Neural progenitor cell (in vitro differentiated cells): Measurements from ENCODE around the gene UBR4. TPM values are rescaled to one million over a fixed set of nuclear protein-coding genes. Genes with fewer than 3 reads are reported as not detected.

Experiments
- DNase-seq: peaks from one replicate; pipeline ENCODE4 v3.0.0-alpha.2; 2016; ENCODE audit warnings: low spot score
- H2AFZ ChIP-seq: fragments of 200-600 bp; sonication (generic); replicated peaks from 2 replicates; pipeline ENCODE4 v1.6.1; 2016; ENCODE audit warnings: antibody characterized with exemption
- H3F3A ChIP-seq: fragments of 200-600 bp; sonication (generic); 2 replicates; pipeline ENCODE4 v1.6.1; 2016; ENCODE audit warnings: antibody characterized with exemption, low read depth
- H3K27ac ChIP-seq: fragments of 200-600 bp; sonication (generic); 2 replicates; pipeline ENCODE4 v1.5.1; 2016; ENCODE audit warnings: mild to moderate bottlenecking
- H3K27me3 ChIP-seq: fragments of 200-600 bp; sonication (generic); 2 replicates; pipeline ENCODE4 v1.6.1; 2016; ENCODE audit warnings: mild to moderate bottlenecking, moderate library complexity
- H3K36me3 ChIP-seq: fragments of 200-600 bp; sonication (generic); 2 replicates; pipeline ENCODE4 v1.5.1; 2016
- H3K4me1 ChIP-seq: fragments of 200-600 bp; sonication (generic); 2 replicates; pipeline ENCODE4 v1.6.1; 2016; ENCODE audit warnings: mixed run types
- H3K4me2 ChIP-seq: fragments of 200-600 bp; sonication (generic); 2 replicates; pipeline ENCODE4 v1.6.1; 2016
- H3K4me3 ChIP-seq: fragments of 200-600 bp; sonication (generic); 2 replicates; pipeline ENCODE4 v1.5.1; 2016
- H3K79me2 ChIP-seq: fragments of 200-600 bp; sonication (generic); 2 replicates; pipeline ENCODE4 v1.6.1; 2016; ENCODE audit warnings: low read depth
- H3K9ac ChIP-seq: fragments of 200-600 bp; sonication (generic); 2 replicates; pipeline ENCODE4 v1.6.1; 2016
- H3K9me3 ChIP-seq: fragments of 200-600 bp; sonication (generic); 2 replicates; pipeline ENCODE4 v1.5.1; 2016; ENCODE audit warnings: low read depth
- H4K20me1 ChIP-seq: fragments of 200-600 bp; sonication (generic); 2 replicates; pipeline ENCODE4 v1.6.1; 2016; ENCODE audit warnings: low read depth
- H3K27ac Mint-ChIP-seq: 3 replicates; pipeline ENCODE4 v1.8.0; 2021; ENCODE audit warnings: mixed read lengths
- H3K27me3 Mint-ChIP-seq: 2 replicates; pipeline ENCODE4 v1.8.0; 2022; ENCODE audit warnings: low read depth, mild to moderate bottlenecking, inconsistent platforms, moderate library complexity, mixed read lengths; ENCODE audit not compliant: insufficient read depth
- H3K36me3 Mint-ChIP-seq: 3 replicates; pipeline ENCODE4 v1.8.0; 2021; ENCODE audit warnings: mixed read lengths
- H3K4me1 Mint-ChIP-seq: 3 replicates; pipeline ENCODE4 v1.8.0; 2021; ENCODE audit warnings: mixed read lengths
- H3K4me3 Mint-ChIP-seq: 3 replicates; pipeline ENCODE4 v1.8.0; 2021; ENCODE audit warnings: mild to moderate bottlenecking, moderate library complexity, mixed read lengths
- H3K9me3 Mint-ChIP-seq: 3 replicates; pipeline ENCODE4 v1.8.0; 2020; ENCODE audit warnings: mixed read lengths
- EZH2 ChIP-seq: fragments of 200-600 bp; sonication (generic); IDR thresholded peaks from 2 replicates; pipeline ENCODE4 v1.6.1; 2017; ENCODE audit warnings: antibody characterized with exemption, mild to moderate bottlenecking, moderate library complexity
- EZH2phosphoT487 ChIP-seq: fragments of 200-600 bp; sonication (generic); IDR thresholded peaks from 2 replicates; pipeline ENCODE4 v1.6.1; 2017; ENCODE audit warnings: antibody characterized with exemption
- total RNA-seq: library from RNA; depleted of rRNA; stranded (reverse); fragments of >200 nt; gene quantifications from 2 replicates; pipeline ENCODE4 v1.2.3, GENCODE V29; 2015; ENCODE audit warnings: low replicate concordance
- TF ChIP-seq, protein P1 (sequence below): fragments of 200-600 bp; sonication (generic); IDR thresholded peaks from 2 replicates; pipeline ENCODE4 v1.5.1; 2017; ENCODE audit warnings: antibody characterized with exemption, mild to moderate bottlenecking

Gene UBR4
- total RNA-seq, 1 donor from 2014 or later: 71.2 TPM

- H3K27ac ChIP-seq: no peak overlapping the region
- H3K4me2 ChIP-seq: no peak overlapping the region
- TF ChIP-seq EZH2phosphoT487: no peak
- TF ChIP-seq, protein P1, sequence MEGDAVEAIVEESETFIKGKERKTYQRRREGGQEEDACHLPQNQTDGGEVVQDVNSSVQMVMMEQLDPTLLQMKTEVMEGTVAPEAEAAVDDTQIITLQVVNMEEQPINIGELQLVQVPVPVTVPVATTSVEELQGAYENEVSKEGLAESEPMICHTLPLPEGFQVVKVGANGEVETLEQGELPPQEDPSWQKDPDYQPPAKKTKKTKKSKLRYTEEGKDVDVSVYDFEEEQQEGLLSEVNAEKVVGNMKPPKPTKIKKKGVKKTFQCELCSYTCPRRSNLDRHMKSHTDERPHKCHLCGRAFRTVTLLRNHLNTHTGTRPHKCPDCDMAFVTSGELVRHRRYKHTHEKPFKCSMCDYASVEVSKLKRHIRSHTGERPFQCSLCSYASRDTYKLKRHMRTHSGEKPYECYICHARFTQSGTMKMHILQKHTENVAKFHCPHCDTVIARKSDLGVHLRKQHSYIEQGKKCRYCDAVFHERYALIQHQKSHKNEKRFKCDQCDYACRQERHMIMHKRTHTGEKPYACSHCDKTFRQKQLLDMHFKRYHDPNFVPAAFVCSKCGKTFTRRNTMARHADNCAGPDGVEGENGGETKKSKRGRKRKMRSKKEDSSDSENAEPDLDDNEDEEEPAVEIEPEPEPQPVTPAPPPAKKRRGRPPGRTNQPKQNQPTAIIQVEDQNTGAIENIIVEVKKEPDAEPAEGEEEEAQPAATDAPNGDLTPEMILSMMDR: no peak
- TF ChIP-seq EZH2: no peak
- Mint-ChIP-seq H3K9me3 (peaks cover 10% of the 10 kb centered on the region), H3K27me3 (peaks cover 16% of the 10 kb centered on the region), H3K4me3 (no peak overlapping the region), H3K36me3 (peaks cover 3% of the 10 kb centered on the region), H3K4me1 (peaks cover 29% of the 10 kb centered on the region), H3K27ac (no peak overlapping the region)
- no peaks in the 10 kb centered on the region for H3K4me1 ChIP-seq
- H2AFZ ChIP-seq: no peak overlapping the region
- H3K9me3 ChIP-seq: no peaks in the 10 kb centered on the region
- no peak for DNase-seq
- H3K9ac ChIP-seq: no peak overlapping the region
- H3K36me3 ChIP-seq: no peaks in the 10 kb centered on the region
- no peaks in the 10 kb centered on the region for H3K27me3 ChIP-seq
- no peaks in the 10 kb centered on the region for H3F3A ChIP-seq
- no peaks in the 10 kb centered on the region for H3K79me2 ChIP-seq
- H3K4me3 ChIP-seq: no peak overlapping the region
- H4K20me1 ChIP-seq: no peaks in the 10 kb centered on the region
Measured at GRCh38 chr1:19059773-19060172, 150.3 kb downstream of the UBR4 start.

GRCh38 chr1:19058476-19058797 is 151.6 kb downstream of the UBR4 start:
- no peak overlapping the region for H3K4me2 ChIP-seq
- peaks cover 3% of the 10 kb centered on the region for H3K36me3 Mint-ChIP-seq

DNA sequence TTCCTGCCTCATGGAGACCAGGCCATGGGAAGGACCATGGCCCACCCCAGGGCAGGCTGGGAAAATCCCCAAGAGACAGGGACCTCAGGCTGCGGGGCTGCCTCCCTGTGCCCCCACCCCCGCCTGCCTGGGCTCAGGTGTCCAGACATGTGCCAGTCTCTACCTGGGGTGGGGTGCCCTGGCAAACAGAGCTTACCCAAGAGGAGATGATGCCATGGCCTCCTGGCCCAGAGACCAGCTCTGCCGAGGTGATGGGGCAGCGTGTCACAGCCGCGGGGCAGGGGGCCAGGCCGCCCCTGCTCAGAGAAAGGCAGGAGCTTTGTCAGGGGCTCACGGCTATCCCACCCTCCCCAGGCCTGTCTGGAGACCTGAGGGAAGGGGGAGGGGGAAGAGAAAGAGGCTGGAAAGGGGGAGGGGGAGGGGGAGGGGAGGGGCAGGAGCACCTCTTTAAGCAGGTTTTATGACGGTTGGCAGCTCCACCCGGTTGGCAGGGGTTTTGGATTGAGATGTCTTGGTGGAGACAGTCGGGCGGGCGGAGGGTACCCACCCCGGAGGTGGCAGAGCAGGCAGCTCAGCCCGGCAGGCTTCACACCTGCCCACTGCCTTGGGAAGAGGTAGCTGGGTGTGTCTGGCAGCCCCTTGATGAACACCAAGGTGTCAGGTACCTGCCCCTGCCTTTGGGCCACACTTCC is 152.1 kb downstream of the UBR4 start:
- peaks cover 3% of the 10 kb centered on the region for H3K36me3 Mint-ChIP-seq
- no peak overlapping the region for H3K4me3 Mint-ChIP-seq
- Histone ChIP-seq H3K4me1 (peaks cover 3% of the 10 kb centered on the region), H3F3A (no peaks in the 10 kb centered on the region), H3K9me3 (no peaks in the 10 kb centered on the region), H4K20me1 (no peaks in the 10 kb centered on the region), H3K79me2 (no peaks in the 10 kb centered on the region), H3K9ac (no peak overlapping the region), H3K4me2 (no peak overlapping the region), H2AFZ (no peak overlapping the region), H3K27ac (no peak overlapping the region), H3K4me3 (no peak overlapping the region), H3K27me3 (no peaks in the 10 kb centered on the region), H3K36me3 (no peaks in the 10 kb centered on the region)
- no peak overlapping the region for H3K27ac Mint-ChIP-seq
- TF ChIP-seq EZH2phosphoT487: no peak
- no peak for TF ChIP-seq EZH2
- TF ChIP-seq, protein P1: no peak
- DNase-seq: no peak
- peaks cover 16% of the 10 kb centered on the region for H3K27me3 Mint-ChIP-seq
- H3K9me3 Mint-ChIP-seq: peaks cover 10% of the 10 kb centered on the region
- H3K4me1 Mint-ChIP-seq: peaks cover 34% of the 10 kb centered on the region

More at GRCh38 chr1:19058476-19058797, 151.6 kb downstream of the UBR4 start:
- Histone ChIP-seq H3K27ac (no peak overlapping the region), H3K4me1 (peaks cover 1% of the 10 kb centered on the region), H3K4me3 (no peak overlapping the region), H3F3A (no peaks in the 10 kb centered on the region), H3K36me3 (no peaks in the 10 kb centered on the region), H4K20me1 (no peaks in the 10 kb centered on the region), H3K27me3 (no peaks in the 10 kb centered on the region), H3K9ac (no peak overlapping the region), H3K79me2 (no peaks in the 10 kb centered on the region), H2AFZ (no peak overlapping the region), H3K9me3 (no peaks in the 10 kb centered on the region)
- Mint-ChIP-seq H3K9me3 (peaks cover 10% of the 10 kb centered on the region), H3K27ac (no peak overlapping the region), H3K4me1 (peaks cover 34% of the 10 kb centered on the region), H3K4me3 (no peak overlapping the region), H3K27me3 (peaks cover 16% of the 10 kb centered on the region)
- TF ChIP-seq, protein P1: no peak
- TF ChIP-seq EZH2 (no peak), EZH2phosphoT487 (no peak)
- no peak for DNase-seq
